ENCODE measurements around the gene FAM110C. TPM values are rescaled to one million over a fixed set of nuclear protein-coding genes. Genes with fewer than 3 reads are reported as not detected.

Gene FAM110C
- total and polyA plus RNA-seq, 2 donors (not counting 1 experiment from before 2014, with no cell fraction given): not detected

GRCh38 chr2:65121-65520 lies 18.8 kb upstream of the FAM110C start:
- Histone ChIP-seq H2AFZ (ENCODE audit: low read length) (no peak overlapping the region), H3K27ac (ENCODE audit: insufficient read depth, low read length) (no peak overlapping the region), H3K9me3 (ENCODE audit: control insufficient read depth, insufficient read depth, low read depth, low read length) (no peaks in the 10 kb centered on the region), H3K27me3 (ENCODE audit: control insufficient read depth, insufficient read depth, low read length) (no peaks in the 10 kb centered on the region), H4K20me1 (ENCODE audit: control insufficient read depth, extremely low read depth, insufficient read depth, low read length) (no peaks in the 10 kb centered on the region), H3K36me3 (ENCODE audit: control insufficient read depth, insufficient read depth, low read length) (no peaks in the 10 kb centered on the region), H3K79me2 (ENCODE audit: control insufficient read depth, insufficient read depth, low read length) (no peaks in the 10 kb centered on the region), H3K4me1 (ENCODE audit: control insufficient read depth, extremely low read depth, insufficient read depth, low read length) (no peaks in the 10 kb centered on the region), H3K9ac (ENCODE audit: insufficient read depth, low read length) (no peak overlapping the region), H3K4me2 (ENCODE audit: extremely low read depth, insufficient read depth, low read length) (no peak overlapping the region), H3K4me3 (replicated peaks in 1 of 4; ENCODE audit: control extremely low read depth in 1 of 4, insufficient read depth in 1 of 4, low read depth in 3 of 4, low read length in 4 of 4) (no peak overlapping the region)
- DNase-seq (ENCODE audit: low read depth in 2 of 2): no peak
- TF ChIP-seq EZH2 (IDR thresholded peaks at IDR 0.05; ENCODE audit: low read length, missing control alignments) (no peak), CTCF (conservative IDR thresholded peaks at IDR 0.05 in 1 of 2, IDR thresholded peaks at IDR 0.05 in 1 of 2; ENCODE audit: low read depth in 1 of 2, low read length in 2 of 2) (no peak)

- Histone ChIP-seq H3K27me3 (ENCODE audit: control insufficient read depth, insufficient read depth, low read length) (no peaks in the 10 kb centered on the region), H3K36me3 (ENCODE audit: control insufficient read depth, insufficient read depth, low read length) (no peaks in the 10 kb centered on the region), H3K4me1 (ENCODE audit: control insufficient read depth, extremely low read depth, insufficient read depth, low read length) (no peaks in the 10 kb centered on the region), H3K79me2 (ENCODE audit: control insufficient read depth, insufficient read depth, low read length) (no peaks in the 10 kb centered on the region), H3K9me3 (ENCODE audit: control insufficient read depth, insufficient read depth, low read depth, low read length) (no peaks in the 10 kb centered on the region), H4K20me1 (ENCODE audit: control insufficient read depth, extremely low read depth, insufficient read depth, low read length) (no peaks in the 10 kb centered on the region), H2AFZ (ENCODE audit: low read length) (no peak overlapping the region), H3K4me2 (ENCODE audit: extremely low read depth, insufficient read depth, low read length) (no peak overlapping the region), H3K27ac (ENCODE audit: insufficient read depth, low read length) (no peak overlapping the region), H3K4me3 (replicated peaks in 1 of 4; ENCODE audit: control extremely low read depth in 1 of 4, insufficient read depth in 1 of 4, low read depth in 3 of 4, low read length in 4 of 4) (no peak overlapping the region), H3K9ac (ENCODE audit: insufficient read depth, low read length) (no peak overlapping the region)
- TF ChIP-seq EZH2 (IDR thresholded peaks at IDR 0.05; ENCODE audit: low read length, missing control alignments) (no peak), CTCF (conservative IDR thresholded peaks at IDR 0.05 in 1 of 2, IDR thresholded peaks at IDR 0.05 in 1 of 2; ENCODE audit: low read depth in 1 of 2, low read length in 2 of 2) (no peak)
- no peak for DNase-seq (ENCODE audit: low read depth in 2 of 2)
These were observed 9.5 kb upstream of the FAM110C start for GRCh38 chr2:55587-56448.

- Histone ChIP-seq H3K27me3 (ENCODE audit: control insufficient read depth, insufficient read depth, low read length) (no peaks in the 10 kb centered on the region), H3K79me2 (ENCODE audit: control insufficient read depth, insufficient read depth, low read length) (no peaks in the 10 kb centered on the region), H3K36me3 (ENCODE audit: control insufficient read depth, insufficient read depth, low read length) (no peaks in the 10 kb centered on the region), H4K20me1 (ENCODE audit: control insufficient read depth, extremely low read depth, insufficient read depth, low read length) (no peaks in the 10 kb centered on the region), H3K4me3 (replicated peaks in 1 of 4; ENCODE audit: control extremely low read depth in 1 of 4, insufficient read depth in 1 of 4, low read depth in 3 of 4, low read length in 4 of 4) (no peak overlapping the region), H3K9ac (ENCODE audit: insufficient read depth, low read length) (no peak overlapping the region), H3K9me3 (ENCODE audit: control insufficient read depth, insufficient read depth, low read depth, low read length) (no peaks in the 10 kb centered on the region), H2AFZ (ENCODE audit: low read length) (no peak overlapping the region), H3K27ac (ENCODE audit: insufficient read depth, low read length) (no peak overlapping the region), H3K4me2 (ENCODE audit: extremely low read depth, insufficient read depth, low read length) (no peak overlapping the region), H3K4me1 (ENCODE audit: control insufficient read depth, extremely low read depth, insufficient read depth, low read length) (no peaks in the 10 kb centered on the region)
- no peak for DNase-seq (ENCODE audit: low read depth in 2 of 2)
- TF ChIP-seq CTCF (conservative IDR thresholded peaks at IDR 0.05 in 1 of 2, IDR thresholded peaks at IDR 0.05 in 1 of 2; ENCODE audit: low read depth in 1 of 2, low read length in 2 of 2): no peak
These were observed 5.3 kb upstream of the FAM110C start for GRCh38 chr2:51613-52012.
